SKM-1 (cell line): ENCODE measurements around the gene SORCS1.

Experiments
- DNase-seq: peaks from one replicate; lab custom pipeline; 2025; ENCODE audit not compliant: unreplicated experiment; lab: John Stamatoyannopoulos, UW

SORCS1 gene

GRCh38 chr10:107118866-107119265, 45.6 kb downstream of the SORCS1 start:
- no peak for DNase-seq

- no peak for DNase-seq
These were observed 60.4 kb downstream of the SORCS1 start for GRCh38 chr10:107104026-107104652.

- DNase-seq = no peak
These were observed 61.1 kb downstream of the SORCS1 start for GRCh38 chr10:107103174-107104025.

GRCh38 chr10:107098326-107098725, 66.2 kb downstream of the SORCS1 start:
- DNase-seq = no peak

- no peak for DNase-seq
These were observed 69.5 kb downstream of the SORCS1 start for GRCh38 chr10:107094824-107095522.

- DNase-seq = no peak
These were observed 72.2 kb downstream of the SORCS1 start for GRCh38 chr10:107092321-107092720.

- no peak for DNase-seq
These were observed 73.4 kb downstream of the SORCS1 start for GRCh38 chr10:107091126-107091525.

GRCh38 chr10:107085665-107086525, 78.6 kb downstream of the SORCS1 start:
- no peak for DNase-seq

GRCh38 chr10:107083388-107084009, 81.0 kb downstream of the SORCS1 start:
- no peak for DNase-seq

- DNase-seq = no peak
These were observed 82.9 kb downstream of the SORCS1 start for GRCh38 chr10:107081644-107082043.

- DNase-seq = no peak
These were observed 89.4 kb downstream of the SORCS1 start for GRCh38 chr10:107075117-107075516.

- no peak for DNase-seq
These were observed 91.7 kb downstream of the SORCS1 start for GRCh38 chr10:107072786-107073185.

- no peak for DNase-seq
These were observed 92.5 kb downstream of the SORCS1 start for GRCh38 chr10:107072028-107072427.

GRCh38 chr10:107071301-107071700, 93.2 kb downstream of the SORCS1 start:
- DNase-seq = no peak

GRCh38 chr10:107067843-107068242, 96.7 kb downstream of the SORCS1 start:
- DNase-seq = no peak

GRCh38 chr10:107064075-107064474, 100.4 kb downstream of the SORCS1 start:
- DNase-seq = no peak

GRCh38 chr10:107059872-107060271, 104.6 kb downstream of the SORCS1 start:
- no peak for DNase-seq

- no peak for DNase-seq
These were observed 105.3 kb downstream of the SORCS1 start for GRCh38 chr10:107059068-107059804.

GRCh38 chr10:107058331-107058730, 106.2 kb downstream of the SORCS1 start:
- DNase-seq = no peak

GRCh38 chr10:107056182-107056581, 108.3 kb downstream of the SORCS1 start:
- DNase-seq = no peak
